Measurements from ENCODE around the gene HDAC5.
A peak's percentile ranks its signal among the peaks of the same experiment; 100 is the strongest.

Gene HDAC5

DNA sequence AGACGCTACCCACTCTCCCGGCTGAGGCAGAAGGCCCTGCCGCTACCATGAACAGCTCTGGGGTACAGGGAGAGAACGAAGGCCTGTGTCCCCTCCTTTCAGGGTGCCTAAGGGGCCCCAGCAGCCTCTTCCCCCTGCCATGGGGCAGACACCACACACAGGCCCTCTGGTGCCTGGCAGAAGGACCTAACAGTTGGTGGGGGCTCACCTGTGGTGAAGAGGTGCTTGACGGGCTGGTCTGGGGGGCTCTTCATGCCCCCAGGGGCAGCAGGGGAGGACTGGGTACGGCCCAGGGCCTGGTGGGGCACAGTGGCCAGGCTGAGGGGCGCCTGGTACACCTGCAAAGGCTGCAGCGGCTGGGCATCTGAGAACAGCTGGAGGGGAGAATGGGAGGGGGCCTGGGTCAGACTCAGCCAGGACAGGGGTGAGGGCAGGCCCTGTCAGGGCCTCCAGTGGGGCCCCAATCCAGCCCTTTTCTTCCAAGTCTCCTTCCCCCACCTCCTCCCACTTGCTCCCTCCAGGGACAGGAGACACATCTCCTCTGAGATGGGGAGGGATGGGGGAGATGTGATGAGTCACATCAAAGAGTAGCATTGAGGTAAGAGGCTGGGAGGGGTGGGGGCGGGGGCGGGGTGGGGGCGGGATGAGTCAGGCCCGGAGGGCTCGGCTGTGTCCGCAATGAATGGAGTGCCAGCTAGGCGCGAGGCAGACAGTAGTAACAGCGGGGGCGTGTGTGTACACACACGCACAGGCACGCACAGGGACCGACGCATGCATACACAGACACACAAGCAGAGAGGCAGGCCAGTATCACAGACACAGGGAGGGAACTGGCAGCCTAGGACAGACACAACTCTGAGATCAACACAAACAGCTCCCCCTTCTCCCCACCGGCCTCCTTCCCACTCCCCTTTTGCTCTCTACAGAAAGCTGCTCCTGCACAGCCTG, 36.8 kb downstream of the HDAC5 start (continued):
- TF ChIP-seq PRDM4 (tag by site-specific recombination; IDR thresholded peaks at IDR 0.05) (no peak), SP7 (tag by site-specific recombination; IDR thresholded peaks at IDR 0.05) (peak; percentile 81), ZBTB17 (tag by site-specific recombination; IDR thresholded peaks at IDR 0.05) (peak; percentile 91), ZNF266 (tag by site-specific recombination; IDR thresholded peaks at IDR 0.05; ENCODE audit: low read depth) (no peak), ZNF239 (tag by site-specific recombination; IDR thresholded peaks at IDR 0.05) (no peak), TCF7L2 (IDR thresholded peaks at IDR 0.05; ENCODE audit: borderline replicate concordance, low read depth, low read length) (peak; percentile 33; the same call in 1 of the 2 replicates), INSM2 (tag by site-specific recombination; IDR thresholded peaks at IDR 0.05) (0 out of 2 replicates have a peak, but pooled peaks have one; percentile 29), ZNF132 (tag by site-specific recombination; IDR thresholded peaks at IDR 0.05; ENCODE audit: borderline replicate concordance) (no peak), PBX3 (CRISPR knock-in tag; IDR thresholded peaks at IDR 0.05) (0 out of 2 replicates have a peak, but pooled peaks have one; percentile 47), KLF1 (tag by site-specific recombination; IDR thresholded peaks at IDR 0.05) (peak; percentile 72), SALL2 (tag by site-specific recombination; IDR thresholded peaks at IDR 0.05; ENCODE audit: borderline replicate concordance) (no peak), OSR2 (tag by site-specific recombination; IDR thresholded peaks at IDR 0.05) (0 out of 2 replicates have a peak, but pooled peaks have one; percentile 54), KLF8 (tag by site-specific recombination; IDR thresholded peaks at IDR 0.05) (peak; percentile 38; the same call in 1 of the 2 replicates), GLIS2 (tag by site-specific recombination; IDR thresholded peaks at IDR 0.05) (peak; percentile 55; the same call in 1 of the 2 replicates), ZBTB21 (tag by site-specific recombination; IDR thresholded peaks at IDR 0.05) (peak; percentile 37; the same call in 1 of the 2 replicates), EGR2 (tag by site-specific recombination; IDR thresholded peaks at IDR 0.05; ENCODE audit: low read depth) (peak; percentile 58; the same call in 1 of the 2 replicates), KLF16 (tag by site-specific recombination; IDR thresholded peaks at IDR 0.05) (peak; percentile 34; the same call in 1 of the 2 replicates), ZNF585B (tag by site-specific recombination; IDR thresholded peaks at IDR 0.05) (no peak), KLF10 (tag by site-specific recombination; IDR thresholded peaks at IDR 0.05) (peak; percentile 91), KLF9 (tag by site-specific recombination; IDR thresholded peaks at IDR 0.05; ENCODE audit: low read depth) (peak; percentile 62)
- TF ChIP-seq, protein P1, sequence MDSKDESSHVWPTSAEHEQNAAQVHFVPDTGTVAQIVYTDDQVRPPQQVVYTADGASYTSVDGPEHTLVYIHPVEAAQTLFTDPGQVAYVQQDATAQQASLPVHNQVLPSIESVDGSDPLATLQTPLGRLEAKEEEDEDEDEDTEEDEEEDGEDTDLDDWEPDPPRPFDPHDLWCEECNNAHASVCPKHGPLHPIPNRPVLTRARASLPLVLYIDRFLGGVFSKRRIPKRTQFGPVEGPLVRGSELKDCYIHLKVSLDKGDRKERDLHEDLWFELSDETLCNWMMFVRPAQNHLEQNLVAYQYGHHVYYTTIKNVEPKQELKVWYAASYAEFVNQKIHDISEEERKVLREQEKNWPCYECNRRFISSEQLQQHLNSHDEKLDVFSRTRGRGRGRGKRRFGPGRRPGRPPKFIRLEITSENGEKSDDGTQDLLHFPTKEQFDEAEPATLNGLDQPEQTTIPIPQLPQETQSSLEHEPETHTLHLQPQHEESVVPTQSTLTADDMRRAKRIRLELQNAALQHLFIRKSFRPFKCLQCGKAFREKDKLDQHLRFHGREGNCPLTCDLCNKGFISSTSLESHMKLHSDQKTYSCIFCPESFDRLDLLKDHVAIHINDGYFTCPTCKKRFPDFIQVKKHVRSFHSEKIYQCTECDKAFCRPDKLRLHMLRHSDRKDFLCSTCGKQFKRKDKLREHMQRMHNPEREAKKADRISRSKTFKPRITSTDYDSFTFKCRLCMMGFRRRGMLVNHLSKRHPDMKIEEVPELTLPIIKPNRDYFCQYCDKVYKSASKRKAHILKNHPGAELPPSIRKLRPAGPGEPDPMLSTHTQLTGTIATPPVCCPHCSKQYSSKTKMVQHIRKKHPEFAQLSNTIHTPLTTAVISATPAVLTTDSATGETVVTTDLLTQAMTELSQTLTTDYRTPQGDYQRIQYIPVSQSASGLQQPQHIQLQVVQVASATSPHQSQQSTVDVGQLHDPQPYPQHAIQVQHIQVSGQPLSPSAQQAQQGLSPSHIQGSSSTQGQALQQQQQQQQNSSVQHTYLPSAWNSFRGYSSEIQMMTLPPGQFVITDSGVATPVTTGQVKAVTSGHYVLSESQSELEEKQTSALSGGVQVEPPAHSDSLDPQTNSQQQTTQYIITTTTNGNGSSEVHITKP (tag by site-specific recombination; IDR thresholded peaks at IDR 0.05), result peak; percentile 64
- TF ChIP-seq, protein P2, sequence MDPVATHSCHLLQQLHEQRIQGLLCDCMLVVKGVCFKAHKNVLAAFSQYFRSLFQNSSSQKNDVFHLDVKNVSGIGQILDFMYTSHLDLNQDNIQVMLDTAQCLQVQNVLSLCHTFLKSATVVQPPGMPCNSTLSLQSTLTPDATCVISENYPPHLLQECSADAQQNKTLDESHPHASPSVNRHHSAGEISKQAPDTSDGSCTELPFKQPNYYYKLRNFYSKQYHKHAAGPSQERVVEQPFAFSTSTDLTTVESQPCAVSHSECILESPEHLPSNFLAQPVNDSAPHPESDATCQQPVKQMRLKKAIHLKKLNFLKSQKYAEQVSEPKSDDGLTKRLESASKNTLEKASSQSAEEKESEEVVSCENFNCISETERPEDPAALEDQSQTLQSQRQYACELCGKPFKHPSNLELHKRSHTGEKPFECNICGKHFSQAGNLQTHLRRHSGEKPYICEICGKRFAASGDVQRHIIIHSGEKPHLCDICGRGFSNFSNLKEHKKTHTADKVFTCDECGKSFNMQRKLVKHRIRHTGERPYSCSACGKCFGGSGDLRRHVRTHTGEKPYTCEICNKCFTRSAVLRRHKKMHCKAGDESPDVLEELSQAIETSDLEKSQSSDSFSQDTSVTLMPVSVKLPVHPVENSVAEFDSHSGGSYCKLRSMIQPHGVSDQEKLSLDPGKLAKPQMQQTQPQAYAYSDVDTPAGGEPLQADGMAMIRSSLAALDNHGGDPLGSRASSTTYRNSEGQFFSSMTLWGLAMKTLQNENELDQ (tag by site-specific recombination; IDR thresholded peaks at IDR 0.05; ENCODE audit: low read depth), result no peak
- TF ChIP-seq, protein P3, sequence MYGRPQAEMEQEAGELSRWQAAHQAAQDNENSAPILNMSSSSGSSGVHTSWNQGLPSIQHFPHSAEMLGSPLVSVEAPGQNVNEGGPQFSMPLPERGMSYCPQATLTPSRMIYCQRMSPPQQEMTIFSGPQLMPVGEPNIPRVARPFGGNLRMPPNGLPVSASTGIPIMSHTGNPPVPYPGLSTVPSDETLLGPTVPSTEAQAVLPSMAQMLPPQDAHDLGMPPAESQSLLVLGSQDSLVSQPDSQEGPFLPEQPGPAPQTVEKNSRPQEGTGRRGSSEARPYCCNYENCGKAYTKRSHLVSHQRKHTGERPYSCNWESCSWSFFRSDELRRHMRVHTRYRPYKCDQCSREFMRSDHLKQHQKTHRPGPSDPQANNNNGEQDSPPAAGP (tag by site-specific recombination; IDR thresholded peaks at IDR 0.05), result peak; percentile 84
